IMR-90 (cell line): ENCODE results near the gene TSPAN17. TPM values are rescaled to one million over a fixed set of nuclear protein-coding genes. Genes with fewer than 3 reads are reported as not detected.

Experiments
- ATAC-seq: fragments of 200-7000 bp; cut with Tn5 transposase; 2 replicates; pipeline ENCODE4 v1.9.1; 2020; ENCODE audit warnings: low read depth, mild to moderate bottlenecking, moderate library complexity
- BruUV-seq: library from RNA; stranded (reverse); fragments of 400-500 nt; replicated peaks from 2 replicates; lab custom pipeline; 2021; lab: Mats Ljungman, UMichigan
- CTCF ChIA-PET: fragments of 300-600 bp; formaldehyde crosslinking; extraction: SDS; loops from one replicate; lab custom pipeline; 2021; ENCODE audit warnings: antibody characterized with exemption; lab: Yijun Ruan, JAX
- POLR2A ChIA-PET: fragments of 300-600 bp; sonication (Branson Sonifier 250); formaldehyde crosslinking; loops from one replicate; lab custom pipeline; 2022; ENCODE audit warnings: antibody characterized with exemption; ENCODE audit not compliant: unreplicated experiment; lab: Charles Lee
- DNase-seq: peaks from one replicate; pipeline ENCODE4 v3.0.0; 2013
- H2AFZ ChIP-seq: replicated peaks from 2 replicates; pipeline ENCODE3; 2013; ENCODE audit warnings: low read length, mild to moderate bottlenecking; ENCODE audit not compliant: poor library complexity
- H2AK5ac ChIP-seq: 2 replicates; pipeline ENCODE4 v1.6.1; 2013; ENCODE audit warnings: low read depth, low read length, inconsistent platforms
- H2AK9ac ChIP-seq: replicated peaks from 2 replicates; pipeline ENCODE3; 2013; ENCODE audit warnings: mild to moderate bottlenecking, low read depth, low read length, moderate library complexity; ENCODE audit not compliant: poor library complexity
- H2BK120ac ChIP-seq: 2 replicates; pipeline ENCODE4 v1.6.1; 2013; ENCODE audit warnings: low read depth, low read length, inconsistent platforms
- H2BK15ac ChIP-seq: 3 replicates; pipeline ENCODE4 v1.6.1; 2013; ENCODE audit warnings: low read depth, low read length, inconsistent platforms
- H2BK20ac ChIP-seq: 2 replicates; pipeline ENCODE4 v1.6.1; 2013; ENCODE audit warnings: low read depth, mild to moderate bottlenecking, inconsistent platforms, low read length, moderate library complexity
- H2BK5ac ChIP-seq: 2 replicates; pipeline ENCODE4 v1.6.1; 2013; ENCODE audit warnings: mild to moderate bottlenecking, low read depth, low read length, inconsistent platforms; ENCODE audit not compliant: poor library complexity, severe bottlenecking
- H3K14ac ChIP-seq: replicated peaks from 2 replicates; pipeline ENCODE4 v1.6.1; 2013; ENCODE audit warnings: low read depth, low read length, inconsistent platforms
- H3K18ac ChIP-seq: 2 replicates; pipeline ENCODE4 v1.6.1; 2013; ENCODE audit warnings: low read depth, low read length, control low read depth
- H3K23ac ChIP-seq: 2 replicates; pipeline ENCODE4 v1.6.1; 2013; ENCODE audit warnings: low read depth, low read length, inconsistent platforms
- H3K27ac ChIP-seq: 2 replicates; pipeline ENCODE4 v1.5.1; 2013; ENCODE audit warnings: mild to moderate bottlenecking, control low read depth, low read length; ENCODE audit not compliant: insufficient read depth
- H3K27me3 ChIP-seq: 2 replicates; pipeline ENCODE4 v1.6.1; 2013; ENCODE audit warnings: low read length; ENCODE audit not compliant: control insufficient read depth, insufficient read depth
- H3K36me3 ChIP-seq: 2 replicates; pipeline ENCODE4 v1.6.1; 2013; ENCODE audit warnings: low read length, mixed read lengths; ENCODE audit not compliant: control insufficient read depth, insufficient read depth
- H3K4ac ChIP-seq: 2 replicates; pipeline ENCODE4 v1.6.1; 2013; ENCODE audit warnings: low read depth, low read length, inconsistent platforms
- H3K4me1 ChIP-seq: 2 replicates; pipeline ENCODE4 v1.6.1; 2013; ENCODE audit warnings: low read length, mixed read lengths; ENCODE audit not compliant: control insufficient read depth, insufficient read depth
- H3K4me2 ChIP-seq: 2 replicates; pipeline ENCODE4 v1.6.1; 2013; ENCODE audit warnings: low read depth, mild to moderate bottlenecking, control low read depth, low read length, moderate library complexity
- H3K4me3 ChIP-seq: 2 replicates; pipeline ENCODE4 v1.5.1; 2013; ENCODE audit warnings: low read depth, mild to moderate bottlenecking, control low read depth, low read length, moderate library complexity; ENCODE audit not compliant: insufficient read depth
- H3K56ac ChIP-seq: 2 replicates; pipeline ENCODE4 v1.6.1; 2013; ENCODE audit warnings: low read length, inconsistent platforms; ENCODE audit not compliant: insufficient read depth; ENCODE audit errors: extremely low read depth
- H3K79me1 ChIP-seq, 2 experiments: 2 replicates each; pipeline ENCODE4 v1.6.1; 2013; ENCODE audit warnings: low read length in 2 of 2, inconsistent platforms in 1 of 2, low read depth in 1 of 2
- H3K9ac ChIP-seq: 2 replicates; pipeline ENCODE4 v1.6.1; 2013; ENCODE audit warnings: low read depth, low read length, control low read depth
- H3K9me1 ChIP-seq: 2 replicates; pipeline ENCODE4 v1.6.1; 2013; ENCODE audit warnings: low read length, inconsistent platforms; ENCODE audit not compliant: insufficient read depth
- H3K9me3 ChIP-seq: 2 replicates; pipeline ENCODE4 v1.6.1; 2013; ENCODE audit warnings: low read length; ENCODE audit not compliant: control insufficient read depth, insufficient read depth
- H4K20me1 ChIP-seq: 2 replicates; pipeline ENCODE4 v1.6.1; 2013; ENCODE audit warnings: low read length, inconsistent platforms; ENCODE audit not compliant: insufficient read depth
- H4K5ac ChIP-seq: 2 replicates; pipeline ENCODE4 v1.6.1; 2013; ENCODE audit warnings: mild to moderate bottlenecking, low read depth, low read length, control low read depth
- H4K8ac ChIP-seq, 2 experiments: 2 replicates each; pipeline ENCODE4 v1.6.1; 2013; ENCODE audit warnings: low read depth in 2 of 2, low read length in 2 of 2, control low read depth in 1 of 2, inconsistent platforms in 1 of 2
- H4K91ac ChIP-seq: 2 replicates; pipeline ENCODE4 v1.6.1; 2013; ENCODE audit warnings: low read depth, low read length, inconsistent platforms; ENCODE audit not compliant: insufficient read depth
- CHD1 ChIP-seq: IDR thresholded peaks from 2 replicates; pipeline ENCODE4 v1.6.1; 2012; ENCODE audit warnings: low read depth, low read length, improper control_type of control experiment
- ELK1 ChIP-seq: fragments of 150-350 bp; IDR thresholded peaks from 2 replicates; pipeline ENCODE4 v1.6.1; 2016; ENCODE audit warnings: low read depth, mild to moderate bottlenecking, low read length, moderate library complexity, borderline replicate concordance
- MAFK ChIP-seq: IDR thresholded peaks from 2 replicates; pipeline ENCODE4 v1.6.1; 2012; ENCODE audit warnings: low read depth, low read length, improper control_type of control experiment
- MXI1 ChIP-seq: IDR thresholded peaks from 2 replicates; pipeline ENCODE4 v1.6.1; 2012; ENCODE audit warnings: low read depth, mild to moderate bottlenecking, low read length, moderate library complexity, borderline replicate concordance
- NFE2L2 ChIP-seq: fragments of 150-350 bp; IDR thresholded peaks from 2 replicates; pipeline ENCODE4 v1.6.1; 2016; ENCODE audit warnings: low read depth, mild to moderate bottlenecking, low read length
- POLR2A ChIP-seq: IDR thresholded peaks from 2 replicates; pipeline ENCODE4 v1.6.1; 2012; ENCODE audit warnings: mild to moderate bottlenecking, low read depth, low read length
- WGBS, 2 experiments: methylation state at CpG; one replicate each; pipeline versions ENCODE4 v1.1.5 to v1.1.7; 2013; ENCODE audit warnings: missing lambda C conversion rate in 2 of 2; ENCODE audit not compliant: insufficient read length in 1 of 2; ENCODE audit errors: extremely low coverage in 2 of 2; 5-methylcytosine and 5-hydroxymethylcytosine counted together
- dilution Hi-C: fragments of 300-500 bp; cut with HindIII; formaldehyde crosslinking; loops from one replicate; pipeline ENCODE4 v1.14.3; 2018; ENCODE audit warnings: low sequenced_read_pairs; ENCODE audit not compliant: unreplicated experiment
- in situ Hi-C: fragments of 300-500 bp; cut with MboI; formaldehyde crosslinking; loops from 3 replicates; pipeline ENCODE4 v1.14.3; 2019; ENCODE audit warnings: low sequenced_read_pairs, inconsistent platforms, mixed read lengths
- intact Hi-C: fragments of 100-400 bp; cut with micrococcal nuclease; formaldehyde crosslinking; loops from 2 replicates; pipeline ENCODE4 v1.10.0; 2022
- polyA plus RNA-seq, 3 experiments: library from polyadenylated mRNA; depleted of rRNA; stranded (reverse); fragments of >200 nt; gene quantifications; 2 replicates each; pipeline ENCODE4 v1.2.3, GENCODE V29; 2012; ENCODE audit warnings: low replicate concordance in 1 of 3
- total RNA-seq: library from RNA; depleted of rRNA; stranded (reverse); fragments of >200 nt; gene quantifications from 2 replicates; pipeline ENCODE4 v1.2.3, GENCODE V29; 2012
- TF ChIP-seq, protein P1 (sequence below): fragments of 150-350 bp; IDR thresholded peaks from 2 replicates; pipeline ENCODE4 v1.6.1; 2017; ENCODE audit warnings: mild to moderate bottlenecking, antibody characterized with exemption, low read length, low read depth

The TSPAN17 gene
- total and polyA plus RNA-seq, 2 of the 4 experiments (the other 2 are of a cell fraction), result 34.2 to 41.6 TPM

GRCh38 chr5:176639208-176639607, 8.1 kb upstream of the TSPAN17 start:
- no peak overlapping the region for H3K4me3 ChIP-seq
- no peak overlapping the region for H4K8ac ChIP-seq
- CTCF ChIA-PET, result interaction anchor here (1.2 kb wide), 1 partner anchor 66 kb away, joined by 3 read pairs; no protein-coding TSS in a partner anchor
- H3K36me3 ChIP-seq, result no peaks in the 10 kb centered on the region
- no peak overlapping the region for H3K4ac ChIP-seq
- peaks cover 5% of the 10 kb centered on the region for H3K9me3 ChIP-seq
- POLR2A ChIA-PET, result no interaction called here
- H2AFZ ChIP-seq, result no peak overlapping the region
- H2BK5ac ChIP-seq, result no peak overlapping the region
- no TSS peak for BruUV-seq
- in situ Hi-C loops, result no loop called here
- no peak for DNase-seq
- no peak overlapping the region for H3K9ac ChIP-seq
- no peak overlapping the region for H4K5ac ChIP-seq
- H4K91ac ChIP-seq, result no peak overlapping the region
- TF ChIP-seq CHD1 (no peak), MAFK (no peak), NFE2L2 (no peak), ELK1 (no peak), MXI1 (no peak), POLR2A (no peak)
- TF ChIP-seq, protein P1, sequence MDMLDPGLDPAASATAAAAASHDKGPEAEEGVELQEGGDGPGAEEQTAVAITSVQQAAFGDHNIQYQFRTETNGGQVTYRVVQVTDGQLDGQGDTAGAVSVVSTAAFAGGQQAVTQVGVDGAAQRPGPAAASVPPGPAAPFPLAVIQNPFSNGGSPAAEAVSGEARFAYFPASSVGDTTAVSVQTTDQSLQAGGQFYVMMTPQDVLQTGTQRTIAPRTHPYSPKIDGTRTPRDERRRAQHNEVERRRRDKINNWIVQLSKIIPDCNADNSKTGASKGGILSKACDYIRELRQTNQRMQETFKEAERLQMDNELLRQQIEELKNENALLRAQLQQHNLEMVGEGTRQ, result no peak
- H3K79me1 ChIP-seq, result no peaks in the 10 kb centered on the region
- dilution Hi-C loops, result no loop called here
- H3K4me1 ChIP-seq, result no peaks in the 10 kb centered on the region; the same call in 1 of the 2 replicates
- no peaks in the 10 kb centered on the region for H4K20me1 ChIP-seq
- H3K18ac ChIP-seq, result no peak overlapping the region
- no peak overlapping the region for H3K56ac ChIP-seq
- H2AK9ac ChIP-seq, result no peak overlapping the region
- H3K27me3 ChIP-seq, result peaks cover 50% of the 10 kb centered on the region
- no peak overlapping the region for H2AK5ac ChIP-seq
- no peaks in the 10 kb centered on the region for H3K9me1 ChIP-seq
- H3K4me2 ChIP-seq, result no peak overlapping the region
- no peak overlapping the region for H3K14ac ChIP-seq
- H2BK20ac ChIP-seq, result no peak overlapping the region
- no peak for ATAC-seq
- H2BK120ac ChIP-seq, result no peak overlapping the region
- intact Hi-C loops, result no loop called here
- no CpG with 5 or more reads among the region's 4 CpGs for WGBS, 2 experiments
- no peak overlapping the region for H3K27ac ChIP-seq
- H2BK15ac ChIP-seq, result no peak overlapping the region
- H3K23ac ChIP-seq, result no peak overlapping the region
